ENCODE data around the gene CFAP119. TPM values are rescaled to one million over a fixed set of nuclear protein-coding genes. Genes with fewer than 3 reads are reported as not detected.

Gene CFAP119
- total and polyA plus RNA-seq, 9 of the 15 experiments (the other 6 are each of a cell fraction or from before 2014, with no cell fraction given): 5.5 to 33.7 (median 9.6) TPM

GRCh38 chr16:30775392-30776188, 13.7 kb upstream of the CFAP119 start (continued):
- TF ChIP-seq ARID4B (CRISPR knock-in tag; IDR thresholded peaks at IDR 0.05): peak; percentile 83
- no peak for TF ChIP-seq SNIP1 (IDR thresholded peaks at IDR 0.05; ENCODE audit: low read depth)
- TF ChIP-seq, protein P1, sequence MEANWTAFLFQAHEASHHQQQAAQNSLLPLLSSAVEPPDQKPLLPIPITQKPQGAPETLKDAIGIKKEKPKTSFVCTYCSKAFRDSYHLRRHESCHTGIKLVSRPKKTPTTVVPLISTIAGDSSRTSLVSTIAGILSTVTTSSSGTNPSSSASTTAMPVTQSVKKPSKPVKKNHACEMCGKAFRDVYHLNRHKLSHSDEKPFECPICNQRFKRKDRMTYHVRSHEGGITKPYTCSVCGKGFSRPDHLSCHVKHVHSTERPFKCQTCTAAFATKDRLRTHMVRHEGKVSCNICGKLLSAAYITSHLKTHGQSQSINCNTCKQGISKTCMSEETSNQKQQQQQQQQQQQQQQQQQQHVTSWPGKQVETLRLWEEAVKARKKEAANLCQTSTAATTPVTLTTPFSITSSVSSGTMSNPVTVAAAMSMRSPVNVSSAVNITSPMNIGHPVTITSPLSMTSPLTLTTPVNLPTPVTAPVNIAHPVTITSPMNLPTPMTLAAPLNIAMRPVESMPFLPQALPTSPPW (CRISPR knock-in tag; IDR thresholded peaks at IDR 0.05): no peak
- 0 out of 2 replicates have a peak, but pooled peaks have one; percentile 40 for TF ChIP-seq ZNF584 (CRISPR knock-in tag; IDR thresholded peaks at IDR 0.05; ENCODE audit: low read depth)
- peak; percentile 80 for TF ChIP-seq HMGXB4 (CRISPR knock-in tag; IDR thresholded peaks at IDR 0.05)
- peak; percentile 59; the same call in 1 of the 2 replicates for TF ChIP-seq TAF7 (tag; IDR thresholded peaks at IDR 0.05)
- 0 out of 4 replicates have a peak, but pooled peaks of 1 of the 2 experiments have one; percentile 30 for TF ChIP-seq ARNT (IDR thresholded peaks at IDR 0.05)
- TF ChIP-seq CCNT2 (IDR thresholded peaks at IDR 0.05; ENCODE audit: borderline replicate concordance, extremely low read depth, insufficient read length, low read depth, low read length): peak; percentile 78
- no peak for TF ChIP-seq ZKSCAN1 (IDR thresholded peaks at IDR 0.05; ENCODE audit: low read depth, low read length)
- TF ChIP-seq RHOXF2B (CRISPR knock-in tag; conservative IDR thresholded peaks at IDR 0.05): peak; percentile 51; the same call in 1 of the 2 replicates

Measured in K562 (cell line).